ENCODE measurements around the gene ADGRB3.
"Not testable (repeated sequence)": the region's sequence is repeated elsewhere in the genome, so short reads cannot be mapped to it uniquely, and the experiment has no call there.

Gene ADGRB3

GRCh38 chr6:69370763-69371162 is 735.7 kb downstream of the ADGRB3 start:
- DNase-seq = no peak

- no peak for DNase-seq
Measured at GRCh38 chr6:69378326-69378725, 743.2 kb downstream of the ADGRB3 start.

- no peak for DNase-seq
Measured at GRCh38 chr6:69379518-69379917, 744.4 kb downstream of the ADGRB3 start.

GRCh38 chr6:69383627-69384026 is 748.5 kb downstream of the ADGRB3 start:
- no peak for DNase-seq

- no peak for DNase-seq
Measured at GRCh38 chr6:69386426-69386825, 751.3 kb downstream of the ADGRB3 start.

- DNase-seq = no peak
Measured at GRCh38 chr6:69390125-69390524, 755.0 kb downstream of the ADGRB3 start.

GRCh38 chr6:69391106-69391505 is 756.0 kb downstream of the ADGRB3 start:
- DNase-seq = no peak

GRCh38 chr6:69392745-69393144 is 757.7 kb downstream of the ADGRB3 start:
- no peak for DNase-seq

- DNase-seq = no peak
Measured at GRCh38 chr6:69398311-69398710, 763.2 kb downstream of the ADGRB3 start.

- DNase-seq = no peak
Measured at GRCh38 chr6:69398729-69399128, 763.6 kb downstream of the ADGRB3 start.

GRCh38 chr6:69408886-69409285 is 773.8 kb downstream of the ADGRB3 start:
- DNase-seq = no peak

GRCh38 chr6:69416776-69417175 is 781.7 kb downstream of the ADGRB3 start:
- DNase-seq = no peak

GRCh38 chr6:69421269-69421668 is 786.2 kb downstream of the ADGRB3 start:
- no peak for DNase-seq

GRCh38 chr6:69422020-69422419 is 786.9 kb downstream of the ADGRB3 start:
- peak; percentile 28 for DNase-seq

- peak; percentile 71 for DNase-seq
Measured at GRCh38 chr6:69422475-69422874, 787.4 kb downstream of the ADGRB3 start.

- no peak for DNase-seq
Measured at GRCh38 chr6:69423785-69424184, 788.7 kb downstream of the ADGRB3 start.

GRCh38 chr6:69424581-69424980 is 789.5 kb downstream of the ADGRB3 start:
- DNase-seq = no peak

GRCh38 chr6:69427882-69428281 is 792.8 kb downstream of the ADGRB3 start:
- no peak for DNase-seq

- not testable (repeated sequence) for DNase-seq
Measured at GRCh38 chr6:69432168-69432567, 797.1 kb downstream of the ADGRB3 start.

- DNase-seq = not testable (repeated sequence)
Measured at GRCh38 chr6:69433116-69433515, 798.0 kb downstream of the ADGRB3 start.

- no peak for DNase-seq
Measured at GRCh38 chr6:69438113-69438512, 803.0 kb downstream of the ADGRB3 start.
